HG02571 (cell line): ENCODE results near the gene MFSD8.
"Not testable (repeated sequence)": the region's sequence is repeated elsewhere in the genome, so short reads cannot be mapped to it uniquely, and the experiment has no call there.

Experiments used
- ATAC-seq: cut with Tn5 transposase; IDR thresholded peaks from one replicate; pipeline ENCODE4 v1.9.1; 2021; ENCODE audit warnings: mild to moderate bottlenecking, moderate library complexity; ENCODE audit not compliant: unreplicated experiment

MFSD8 gene

GRCh38 chr4:127965062-127965802 is at the start of gene MFSD8, which contains the start of gene ABHD18:
Gene MFSD8, minus strand, starts transcription at chr4:127965173. Its CDS starts 40 bp downstream, at chr4:127965133.
Gene ABHD18, plus strand, starts transcription at chr4:127965406. Its CDS starts 17,550 bp downstream, at chr4:127982956.
- peak; percentile 97 for ATAC-seq

GRCh38 chr4:128009428-128009827 is 44.5 kb upstream of the MFSD8 start:
- ATAC-seq = no peak

- ATAC-seq = no peak
These were observed 41.6 kb upstream of the MFSD8 start for GRCh38 chr4:128006592-128006991.

GRCh38 chr4:127997534-127998388 is 32.8 kb upstream of the MFSD8 start:
- peak; percentile 99 for ATAC-seq

- ATAC-seq = not testable (repeated sequence)
These were observed 31.5 kb upstream of the MFSD8 start for GRCh38 chr4:127996521-127996920.

- no peak for ATAC-seq
These were observed 30.8 kb upstream of the MFSD8 start for GRCh38 chr4:127995776-127996175.

GRCh38 chr4:127993151-127993550 is 28.2 kb upstream of the MFSD8 start:
- no peak for ATAC-seq

GRCh38 chr4:127988638-127989037 is 23.7 kb upstream of the MFSD8 start:
- ATAC-seq = no peak

- no peak for ATAC-seq
These were observed 21.0 kb upstream of the MFSD8 start for GRCh38 chr4:127985989-127986388.

GRCh38 chr4:127982445-127982844 is 17.5 kb upstream of the MFSD8 start:
- no peak for ATAC-seq

GRCh38 chr4:127978930-127979329 is 14.0 kb upstream of the MFSD8 start:
- no peak for ATAC-seq

- no peak for ATAC-seq
These were observed 10.3 kb upstream of the MFSD8 start for GRCh38 chr4:127975121-127975770.

- not testable (repeated sequence) for ATAC-seq
These were observed 6.0 kb upstream of the MFSD8 start for GRCh38 chr4:127970925-127971324.

- ATAC-seq = no peak
These were observed 3.6 kb upstream of the MFSD8 start for GRCh38 chr4:127968586-127968985.

GRCh38 chr4:127967141-127967775 is 2.3 kb upstream of the MFSD8 start:
- ATAC-seq = no peak

GRCh38 chr4:127965803-127966175 is 816 bp upstream of the MFSD8 start:
- peak; percentile 29 for ATAC-seq

GRCh38 chr4:127964426-127965061 is 429 bp downstream of the MFSD8 start:
- ATAC-seq = peak; percentile 10

- not testable (repeated sequence) for ATAC-seq
These were observed 1.2 kb downstream of the MFSD8 start for GRCh38 chr4:127963633-127964398.

- no peak for ATAC-seq
These were observed 5.2 kb downstream of the MFSD8 start for GRCh38 chr4:127959794-127960193.

- no peak for ATAC-seq
These were observed 7.9 kb downstream of the MFSD8 start for GRCh38 chr4:127957105-127957504.
